B cell (primary cell): ENCODE data around the gene PPP1R9A.

Experiments used
- CTCF ChIP-seq: fragments of 200-600 bp; IDR thresholded peaks from one replicate; pipeline ENCODE4 v1.8.0; 2022; ENCODE audit warnings: antibody characterized with exemption, mild to moderate bottlenecking
- EZH2 ChIP-seq: IDR thresholded peaks from 2 replicates; pipeline ENCODE4 v1.6.1; 2012; ENCODE audit warnings: borderline replicate concordance, low read depth, mild to moderate bottlenecking, moderate library complexity, low read length; ENCODE audit not compliant: insufficient read depth, poor library complexity, severe bottlenecking

GRCh38 chr7:94995921-94996320 lies 88.5 kb downstream of the PPP1R9A start:
- no peak for TF ChIP-seq CTCF
- no peak for TF ChIP-seq EZH2
